GM12878 (cell line): Measurements from ENCODE around the gene LMBR1. TPM values are rescaled to one million over a fixed set of nuclear protein-coding genes. Genes with fewer than 3 reads are reported as not detected.

Source experiments
- ATAC-seq: fragments of 200-7000 bp; cut with Tn5 transposase; 3 replicates; pipeline ENCODE4 v1.9.1; 2020; ENCODE audit warnings: mild to moderate bottlenecking, moderate library complexity
- BruUV-seq: library from RNA; stranded (reverse); fragments of 400-500 nt; replicated peaks from 2 replicates; lab custom pipeline; 2021; lab: Mats Ljungman, UMichigan
- CTCF ChIA-PET: fragments of 300-600 bp; sonication (Branson Sonifier 250); formaldehyde crosslinking; extraction: SDS; loops from one replicate; lab custom pipeline; 2021; ENCODE audit warnings: inconsistent platforms; lab: Yijun Ruan, JAX
- POLR2A ChIA-PET: fragments of 350-600 bp; formaldehyde crosslinking; extraction: SDS; loops from one replicate; lab custom pipeline; 2021; ENCODE audit warnings: inconsistent platforms; lab: Charles Lee
- RAD21 ChIA-PET: fragments of 300-600 bp; sonication (Branson Sonifier 250); formaldehyde crosslinking; loops from one replicate; lab custom pipeline; 2023; ENCODE audit warnings: antibody characterized with exemption; ENCODE audit not compliant: unreplicated experiment; lab: Charles Lee
- SMC1A ChIA-PET: fragments of 300-600 bp; sonication (Branson Sonifier 250); formaldehyde crosslinking; loops from one replicate; lab custom pipeline; 2023; ENCODE audit not compliant: unreplicated experiment, uncharacterized antibody; lab: Charles Lee
- DNase-seq: peaks from one replicate; pipeline ENCODE4 v3.0.0-alpha.2; 2011; ENCODE audit warnings: low read depth, low spot score
- FAIRE-seq: peaks from 3 replicates; lab custom pipeline; 2011; peaks lifted over from hg19 to GRCh38; lab: Jason Lieb, UNC
- H2AFZ ChIP-seq: 2 replicates; pipeline ENCODE4 v1.6.0; 2011; ENCODE audit warnings: low read depth, low read length, control low read depth; ENCODE audit not compliant: control insufficient read depth
- H3K27ac ChIP-seq: 2 replicates; pipeline ENCODE4 v1.5.1; 2011; ENCODE audit warnings: control low read depth; ENCODE audit not compliant: control insufficient read depth, insufficient read depth
- H3K27me3 ChIP-seq, 2 experiments: replicated peaks in 1 of 2; 2 replicates each; pipeline versions ENCODE4 v1.6.0 to v1.6.1; 2011; ENCODE audit warnings: low read length in 1 of 2; ENCODE audit not compliant: control insufficient read depth in 2 of 2, insufficient read depth in 2 of 2
- H3K36me3 ChIP-seq, 2 experiments: 2 replicates each; pipeline ENCODE4 v1.5.1; 2011; ENCODE audit warnings: low read length in 1 of 2; ENCODE audit not compliant: control insufficient read depth in 2 of 2, insufficient read depth in 2 of 2
- H3K4me1 ChIP-seq: 2 replicates; pipeline ENCODE4 v1.6.1; 2011; ENCODE audit warnings: mild to moderate bottlenecking, low read length, moderate library complexity, mixed read lengths; ENCODE audit not compliant: control insufficient read depth, insufficient read depth
- H3K4me2 ChIP-seq: 2 replicates; pipeline ENCODE4 v1.6.0; 2011; ENCODE audit warnings: control low read depth; ENCODE audit not compliant: control insufficient read depth, insufficient read depth
- H3K4me3 ChIP-seq: fragments of 200-600 bp; sonication (generic); 2 replicates; pipeline ENCODE4 v1.5.1; 2016
- H3K79me2 ChIP-seq: 2 replicates; pipeline ENCODE4 v1.6.0; 2011; ENCODE audit warnings: low read length; ENCODE audit not compliant: control insufficient read depth, insufficient read depth
- H3K9ac ChIP-seq: 2 replicates; pipeline ENCODE4 v1.8.0; 2011; ENCODE audit warnings: low read length, control low read depth, mixed read lengths; ENCODE audit not compliant: control insufficient read depth, insufficient read depth
- H3K9me3 ChIP-seq: replicated peaks from 3 replicates; pipeline ENCODE4 v1.5.1; 2011; ENCODE audit warnings: mild to moderate bottlenecking, low read length; ENCODE audit not compliant: control insufficient read depth, insufficient read depth
- H4K20me1 ChIP-seq: 2 replicates; pipeline ENCODE4 v1.6.0; 2011; ENCODE audit not compliant: control insufficient read depth, insufficient read depth
- E4F1 ChIP-seq: fragments of 450-650 bp; IDR thresholded peaks from 2 replicates; pipeline ENCODE4 v1.6.1; 2018; ENCODE audit warnings: borderline replicate concordance, mild to moderate bottlenecking; ENCODE audit not compliant: partially characterized antibody
- FOXK2 ChIP-seq: fragments of 450-650 bp; IDR thresholded peaks from 2 replicates; pipeline ENCODE4 v1.6.1; 2017; ENCODE audit warnings: mild to moderate bottlenecking, moderate library complexity
- HDGF ChIP-seq: fragments of 450-650 bp; IDR thresholded peaks from 2 replicates; pipeline ENCODE4 v1.6.1; 2016; ENCODE audit warnings: antibody characterized with exemption
- IRF4 ChIP-seq: IDR thresholded peaks from 2 replicates; pipeline ENCODE4 v1.6.1; 2011; ENCODE audit warnings: low read depth, low read length
- NFYA ChIP-seq: IDR thresholded peaks from 2 replicates; pipeline ENCODE4 v1.6.1; 2011; ENCODE audit warnings: low read depth, mild to moderate bottlenecking, low read length, improper control_type of control experiment, borderline replicate concordance
- NKRF ChIP-seq: fragments of 450-650 bp; conservative IDR thresholded peaks from 2 replicates; pipeline ENCODE4 v1.6.1; 2017; ENCODE audit warnings: mild to moderate bottlenecking, moderate library complexity
- POLR2A ChIP-seq: IDR thresholded peaks from 2 replicates; pipeline ENCODE4 v1.6.1; 2011; ENCODE audit warnings: low read depth, mild to moderate bottlenecking, low read length
- SMAD5 ChIP-seq: IDR thresholded peaks from 2 replicates; pipeline ENCODE4 v1.6.1; 2016; ENCODE audit warnings: antibody characterized with exemption, low read depth
- SMARCA5 ChIP-seq: fragments of 450-650 bp; IDR thresholded peaks from 2 replicates; pipeline ENCODE4 v1.6.1; 2017; ENCODE audit warnings: mild to moderate bottlenecking
- SUPT20H ChIP-seq: IDR thresholded peaks from 2 replicates; pipeline ENCODE4 v1.6.1; 2011; ENCODE audit warnings: low read depth, mild to moderate bottlenecking, low read length, moderate library complexity, borderline replicate concordance; ENCODE audit not compliant: control insufficient read depth
- SUZ12 ChIP-seq: fragments of 200-600 bp; sonication (generic); IDR thresholded peaks from one replicate; pipeline ENCODE4 v1.6.1; 2018; ENCODE audit warnings: antibody characterized with exemption, mild to moderate bottlenecking; ENCODE audit not compliant: unreplicated experiment
- TAF1 ChIP-seq: IDR thresholded peaks from 2 replicates; pipeline ENCODE4 v1.6.1; 2011; ENCODE audit warnings: mild to moderate bottlenecking, low read depth, low read length, borderline replicate concordance
- TCF7 ChIP-seq: IDR thresholded peaks from 2 replicates; pipeline ENCODE4 v1.6.1; 2014; ENCODE audit warnings: antibody characterized with exemption, borderline replicate concordance
- ZBTB4 ChIP-seq: fragments of 450-650 bp; formaldehyde crosslinking; IDR thresholded peaks from 2 replicates; pipeline ENCODE4 v1.4.0; 2022; ENCODE audit warnings: mild to moderate bottlenecking, moderate library complexity
- WGBS: methylation state at CpG from one replicate; pipeline ENCODE4 v1.1.6; 2016; ENCODE audit warnings: low lambda C conversion rate; ENCODE audit not compliant: insufficient replicate concordance, insufficient coverage; ENCODE audit errors: missing lambda C conversion rate; 5-methylcytosine and 5-hydroxymethylcytosine counted together
- in situ Hi-C: fragments of 300-500 bp; cut with MboI; formaldehyde crosslinking; loops from 9 replicates; pipeline ENCODE4 v1.14.3; 2018; ENCODE audit warnings: mixed read lengths
- intact Hi-C: fragments of 100-400 bp; cut with micrococcal nuclease; formaldehyde crosslinking; loops from one replicate; pipeline ENCODE4 v1.14.2; 2022; ENCODE audit not compliant: unreplicated experiment
- polyA plus RNA-seq, 11 experiments: library from polyadenylated mRNA; depleted of rRNA in 4 of 11; unstranded in 6 of 11; stranded (reverse) in 5 of 11; fragments of >200 nt; fragmentation: Nextera tagmentation in 4 of 11; fragmentation: Illumina TruSeq in 1 of 11; extraction: Ambion mirVana in 4 of 11; extraction: Trizol in 1 of 11; gene quantifications; 1 replicate in 1 of 11; 2 replicates in 10 of 11; pipeline versions ENCODE4 v1.2.1 to v1.2.3, GENCODE V29; 2011 to 2016; ENCODE audit warnings: inconsistent platforms in 2 of 11, missing spikeins in 2 of 11, low read depth in 1 of 11
- total RNA-seq, 4 experiments: library from RNA; depleted of rRNA in 3 of 4; stranded (reverse); fragments of >200 nt in 3 of 4; fragmentation: Illumina TruSeq in 1 of 4; extraction: Trizol in 1 of 4; gene quantifications; 2 replicates each; pipeline versions ENCODE4 v1.2.1 to v1.2.3, GENCODE V29; 2013 to 2021
- TF ChIP-seq, protein P1 (sequence below): IDR thresholded peaks from 2 replicates; pipeline ENCODE4 v1.6.1; 2012; ENCODE audit warnings: low read length, inconsistent platforms

The LMBR1 gene
- total and polyA plus RNA-seq, 10 of the 15 experiments (the other 5 are each of a cell fraction or from before 2014, with no cell fraction given), result 4.0 to 63.5 (median 28.8) TPM

GRCh38 chr7:156759143-156759542 lies 133.8 kb downstream of the LMBR1 start:
- ChIA-PET POLR2A (no interaction called here), CTCF (interaction anchor here (0.7 kb wide), 1 partner anchor 14 kb away, joined by 4 read pairs; no protein-coding TSS in a partner anchor), SMC1A (interaction anchor here (0.9 to 1.5 kb wide), 3 partner anchors 12 to 21 kb away, joined by 4 to 6 read pairs (median 6); no protein-coding TSS in a partner anchor), RAD21 (interaction anchor here (1.0 kb wide), 1 partner anchor 21 kb away, joined by 3 read pairs; no protein-coding TSS in a partner anchor)
- H3K79me2 ChIP-seq, result no peaks in the 10 kb centered on the region
- 100% methylated on average over 2 of the region's 2 CpGs for WGBS
- peaks cover 4% of the 10 kb centered on the region; the same call in 2 of the 3 replicates for H3K9me3 ChIP-seq
- no peaks in the 10 kb centered on the region for H4K20me1 ChIP-seq
- no peak overlapping the region for H3K27ac ChIP-seq
- no peak overlapping the region for H3K4me2 ChIP-seq
- H3K4me1 ChIP-seq, result no peaks in the 10 kb centered on the region
- H3K36me3 ChIP-seq, result no peaks in the 10 kb centered on the region; a peak in 2 of 4 replicates
- TF ChIP-seq NKRF (no peak), SUZ12 (no peak), HDGF (no peak), SMAD5 (no peak), ZBTB4 (CRISPR knock-in tag) (no peak), SUPT20H (no peak), E4F1 (no peak), NFYA (no peak), IRF4 (no peak), FOXK2 (no peak), SMARCA5 (no peak), TCF7 (no peak), TAF1 (no peak), POLR2A (no peak)
- TF ChIP-seq, protein P1, sequence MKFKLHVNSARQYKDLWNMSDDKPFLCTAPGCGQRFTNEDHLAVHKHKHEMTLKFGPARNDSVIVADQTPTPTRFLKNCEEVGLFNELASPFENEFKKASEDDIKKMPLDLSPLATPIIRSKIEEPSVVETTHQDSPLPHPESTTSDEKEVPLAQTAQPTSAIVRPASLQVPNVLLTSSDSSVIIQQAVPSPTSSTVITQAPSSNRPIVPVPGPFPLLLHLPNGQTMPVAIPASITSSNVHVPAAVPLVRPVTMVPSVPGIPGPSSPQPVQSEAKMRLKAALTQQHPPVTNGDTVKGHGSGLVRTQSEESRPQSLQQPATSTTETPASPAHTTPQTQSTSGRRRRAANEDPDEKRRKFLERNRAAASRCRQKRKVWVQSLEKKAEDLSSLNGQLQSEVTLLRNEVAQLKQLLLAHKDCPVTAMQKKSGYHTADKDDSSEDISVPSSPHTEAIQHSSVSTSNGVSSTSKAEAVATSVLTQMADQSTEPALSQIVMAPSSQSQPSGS, result no peak
- H3K4me3 ChIP-seq, result no peak overlapping the region
- H3K9ac ChIP-seq, result no peak overlapping the region
- ATAC-seq (no peak), DNase-seq (no peak), FAIRE-seq (no peak)
- intact Hi-C loops (no loop called here), in situ Hi-C loops (no loop called here)
- H2AFZ ChIP-seq, result no peak overlapping the region
- no TSS peak for BruUV-seq
- no peaks in the 10 kb centered on the region for H3K27me3 ChIP-seq
